ENCODE measurements around the gene CARNS1.

- TF ChIP-seq CTCF (IDR thresholded peaks at IDR 0.05) (no peak), POLR2A (IDR thresholded peaks at IDR 0.05) (no peak), EP300 (IDR thresholded peaks at IDR 0.05) (no peak)
These were observed 45.6 kb upstream of the CARNS1 start for GRCh38 chr11:67369801-67370284.

Measured in stomach (tissue), 4 donors.